HG02981 (cell line): Measurements from ENCODE around the gene PVALEF.

ENCODE experiments used
- ATAC-seq: cut with Tn5 transposase; IDR thresholded peaks from one replicate; pipeline ENCODE4 v1.9.1; 2021; ENCODE audit warnings: mild to moderate bottlenecking, moderate library complexity; ENCODE audit not compliant: unreplicated experiment

PVALEF gene

GRCh38 chr17:81160747-81161453 is 4.4 kb upstream of the PVALEF start:
- no peak for ATAC-seq

- ATAC-seq: no peak
Observed at GRCh38 chr17:81161536-81161935, 3.8 kb upstream of the PVALEF start.

- no peak for ATAC-seq
Observed at GRCh38 chr17:81161972-81162371, 3.3 kb upstream of the PVALEF start.

GRCh38 chr17:81162491-81162890 is 2.8 kb upstream of the PVALEF start:
- no peak for ATAC-seq

- no peak for ATAC-seq
Observed at GRCh38 chr17:81163051-81163695, 2.1 kb upstream of the PVALEF start.

GRCh38 chr17:81163703-81164370 is 1.5 kb upstream of the PVALEF start:
- no peak for ATAC-seq

GRCh38 chr17:81164371-81165245 is 699 bp upstream of the PVALEF start:
- no peak for ATAC-seq

- ATAC-seq: no peak
Observed at GRCh38 chr17:81166033-81166492, 756 bp downstream of the PVALEF start, which contains the start of gene AATK. TSS of gene AATK (minus strand) at chr17:81166221. CDS start at chr17:81165992, 229 bp downstream.

- ATAC-seq: no peak
Observed at GRCh38 chr17:81167194-81167524, 1.9 kb downstream of the PVALEF start.

GRCh38 chr17:81167638-81168037 is 2.3 kb downstream of the PVALEF start:
- ATAC-seq: no peak

GRCh38 chr17:81169870-81170309 is 4.6 kb downstream of the PVALEF start:
- ATAC-seq: no peak

GRCh38 chr17:81170727-81171494 is 5.6 kb downstream of the PVALEF start:
- ATAC-seq: no peak

- ATAC-seq: no peak
Observed at GRCh38 chr17:81171941-81172340, 6.6 kb downstream of the PVALEF start.

- ATAC-seq: no peak
Observed at GRCh38 chr17:81173052-81173761, 7.9 kb downstream of the PVALEF start.

- ATAC-seq: no peak
Observed at GRCh38 chr17:81173762-81174155, 8.5 kb downstream of the PVALEF start.

- ATAC-seq: no peak
Observed at GRCh38 chr17:81176666-81177065, 11.4 kb downstream of the PVALEF start.

- ATAC-seq: no peak
Observed at GRCh38 chr17:81178136-81179091, 13.1 kb downstream of the PVALEF start.

- no peak for ATAC-seq
Observed at GRCh38 chr17:81179220-81179619, 13.9 kb downstream of the PVALEF start.
